ENCODE data around the gene TTLL13. TPM values are rescaled to one million over a fixed set of nuclear protein-coding genes. Genes with fewer than 3 reads are reported as not detected.

Gene TTLL13
- total RNA-seq, 2 experiments from 2014 or later: 0.57 to 1.3 TPM

Small RNAs within 50 kb of the gene (small RNA-seq; reads per million reads assigned to genes)
- gene AC091167.3: not detected
- gene RN7SL736P: not detected

Other genes starting within 250 kb of the TTLL13 start
- 8.6 and 13.8 TPM in 2 replicates for gene ZNF710, start 248.2 kb upstream of the TTLL13 start, total RNA-seq (2014; rRNA removed; shearing (Covaris generic))
- gene ZNF710, start 248.2 kb upstream of the TTLL13 start, total RNA-seq (2022): 19.0 and 21.9 TPM in 2 replicates
- 204 and 220 TPM in 2 replicates for gene IDH2, start 147.1 kb upstream of the TTLL13 start, total RNA-seq (2014; rRNA removed; shearing (Covaris generic))
- gene IDH2, start 147.1 kb upstream of the TTLL13 start, total RNA-seq (2022): 216 and 224 TPM in 2 replicates
- 21.9 and 44.1 TPM in 2 replicates for gene SEMA4B, start 48.2 kb upstream of the TTLL13 start, total RNA-seq (2014; rRNA removed; shearing (Covaris generic))
- 34.9 and 38.2 TPM in 2 replicates for gene SEMA4B, start 48.2 kb upstream of the TTLL13 start, total RNA-seq (2022)
- gene CIB1, start 15.6 kb upstream of the TTLL13 start, total RNA-seq (2014; rRNA removed; shearing (Covaris generic)): 52.8 and 53.2 TPM in 2 replicates
- gene CIB1, start 15.6 kb upstream of the TTLL13 start, total RNA-seq (2022): 54.5 and 66.0 TPM in 2 replicates
- gene GDPGP1, start 15.3 kb upstream of the TTLL13 start, total RNA-seq (2014; rRNA removed; shearing (Covaris generic)): 8.1 and 22.3 TPM in 2 replicates
- 12.1 and 12.9 TPM in 2 replicates for gene GDPGP1, start 15.3 kb upstream of the TTLL13 start, total RNA-seq (2022)
- 65.0 and 72.8 TPM in 2 replicates for gene NGRN, start 16.1 kb downstream of the TTLL13 start, total RNA-seq (2014; rRNA removed; shearing (Covaris generic))
- 40.0 and 44.4 TPM in 2 replicates for gene NGRN, start 16.1 kb downstream of the TTLL13 start, total RNA-seq (2022)
- 0.49 and 1.2 TPM in 2 replicates for gene ZNF774, start 102.7 kb downstream of the TTLL13 start, total RNA-seq (2014; rRNA removed; shearing (Covaris generic))
- gene ZNF774, start 102.7 kb downstream of the TTLL13 start, total RNA-seq (2022): 1.3 and 1.6 TPM in 2 replicates
- 98.7 and 147 TPM in 2 replicates for gene IQGAP1, start 138.7 kb downstream of the TTLL13 start, total RNA-seq (2014; rRNA removed; shearing (Covaris generic))
- gene IQGAP1, start 138.7 kb downstream of the TTLL13 start, total RNA-seq (2022): 114 and 120 TPM in 2 replicates

Measured in OCI-LY7 (cell line).